Neural cell (in vitro differentiated cells): Measurements from ENCODE around the gene PLEKHA1. TPM values are rescaled to one million over a fixed set of nuclear protein-coding genes. Genes with fewer than 3 reads are reported as not detected.

ENCODE experiments used
- H2AFZ ChIP-seq: fragments of 200-600, 300-800 bp; sonication (generic), shearing (Covaris generic); 2 replicates; pipeline ENCODE4 v1.6.0; 2014; ENCODE audit warnings: low read depth, mild to moderate bottlenecking, antibody characterized with exemption, low read length, moderate library complexity
- H3F3A ChIP-seq: fragments of 200-600 bp; shearing (Covaris generic); 2 replicates; pipeline ENCODE4 v1.6.1; 2016; ENCODE audit warnings: mild to moderate bottlenecking, moderate library complexity, mixed read lengths, antibody characterized with exemption, low read length; ENCODE audit not compliant: insufficient read depth, poor library complexity, severe bottlenecking
- H3K27ac ChIP-seq: fragments of 200-600, 300-800 bp; sonication (generic), shearing (Covaris generic); 2 replicates; pipeline ENCODE4 v1.5.1; 2014; ENCODE audit warnings: mild to moderate bottlenecking, low read length, moderate library complexity
- H3K27me3 ChIP-seq: fragments of 300-800, 200-600 bp; sonication (generic), shearing (Covaris generic); 2 replicates; pipeline ENCODE4 v1.6.0; 2014; ENCODE audit warnings: mild to moderate bottlenecking, low read depth, low read length, moderate library complexity; ENCODE audit not compliant: insufficient read depth
- H3K36me3 ChIP-seq: fragments of 300-800, 200-600 bp; sonication (generic), shearing (Covaris generic); 2 replicates; pipeline ENCODE4 v1.5.1; 2014; ENCODE audit warnings: mild to moderate bottlenecking, antibody characterized with exemption, low read length, moderate library complexity; ENCODE audit not compliant: insufficient read depth
- H3K4me2 ChIP-seq: fragments of 300-800, 200-600 bp; sonication (generic), shearing (Covaris generic); 2 replicates; pipeline ENCODE4 v1.6.0; 2014; ENCODE audit warnings: mild to moderate bottlenecking, low read length
- H3K4me3 ChIP-seq: fragments of 300-800, 200-600 bp; sonication (generic), shearing (Covaris generic); 2 replicates; pipeline ENCODE4 v1.5.1; 2014; ENCODE audit warnings: mild to moderate bottlenecking, low read length, moderate library complexity
- H3K79me2 ChIP-seq: fragments of 200-600 bp; shearing (Covaris generic); replicated peaks from 2 replicates; pipeline ENCODE4 v1.6.0; 2014; ENCODE audit warnings: mild to moderate bottlenecking, low read length, moderate library complexity; ENCODE audit not compliant: insufficient read depth
- H3K9ac ChIP-seq: fragments of 300-800, 200-600 bp; sonication (generic), shearing (Covaris generic); 2 replicates; pipeline ENCODE4 v1.6.1; 2016; ENCODE audit warnings: mild to moderate bottlenecking, low read length, mixed read lengths
- H3K9me2 ChIP-seq: fragments of 200-600 bp; shearing (Covaris generic); 2 replicates; pipeline ENCODE4 v1.6.1; 2016; ENCODE audit warnings: mild to moderate bottlenecking, low read length, mixed read lengths; ENCODE audit not compliant: insufficient read depth
- H3K9me3 ChIP-seq: fragments of 200-600, 300-800 bp; sonication (generic), shearing (Covaris generic); 2 replicates; pipeline ENCODE4 v1.6.1; 2016; ENCODE audit warnings: mild to moderate bottlenecking, mixed run types, low read length, moderate library complexity, mixed read lengths
- H4K20me1 ChIP-seq: fragments of 200-600 bp; shearing (Covaris generic); 2 replicates; pipeline ENCODE4 v1.6.1; 2016; ENCODE audit warnings: mild to moderate bottlenecking, mixed run types; ENCODE audit not compliant: insufficient read depth
- CTCF ChIP-seq: fragments of 450-650 bp; IDR thresholded peaks from 2 replicates; pipeline ENCODE4 v1.5.1; 2014; ENCODE audit warnings: antibody characterized with exemption, mild to moderate bottlenecking, moderate library complexity; ENCODE audit not compliant: poor library complexity, severe bottlenecking
- EP300 ChIP-seq: fragments of 450-650 bp; conservative IDR thresholded peaks from 2 replicates; pipeline ENCODE4 v1.6.1; 2014; ENCODE audit warnings: antibody characterized with exemption, mild to moderate bottlenecking, moderate library complexity; ENCODE audit not compliant: poor library complexity, severe bottlenecking
- EZH2 ChIP-seq: fragments of 200-600, 300-800 bp; shearing (Covaris generic), sonication (generic); IDR thresholded peaks from 2 replicates; pipeline ENCODE4 v1.6.1; 2014; ENCODE audit warnings: antibody characterized with exemption, low read length, borderline replicate concordance, mild to moderate bottlenecking; ENCODE audit not compliant: insufficient read depth, poor library complexity, severe bottlenecking
- MXI1 ChIP-seq: fragments of 450-650 bp; conservative IDR thresholded peaks from 2 replicates; pipeline ENCODE4 v1.6.1; 2014; ENCODE audit warnings: antibody characterized with exemption, mild to moderate bottlenecking; ENCODE audit not compliant: poor library complexity, severe bottlenecking
- POLR2AphosphoS5 ChIP-seq: IDR thresholded peaks from 2 replicates; pipeline ENCODE4 v1.6.1; 2012
- RAD21 ChIP-seq: fragments of 450-650 bp; conservative IDR thresholded peaks from 2 replicates; pipeline ENCODE4 v1.6.1; 2014; ENCODE audit warnings: antibody characterized with exemption, mild to moderate bottlenecking, moderate library complexity
- REST ChIP-seq: IDR thresholded peaks from 2 replicates; pipeline ENCODE4 v1.6.1; 2012; ENCODE audit warnings: borderline replicate concordance
- SMC3 ChIP-seq: fragments of 450-650 bp; conservative IDR thresholded peaks from 2 replicates; pipeline ENCODE4 v1.6.1; 2014; ENCODE audit warnings: antibody characterized with exemption, mild to moderate bottlenecking, moderate library complexity; ENCODE audit not compliant: poor library complexity
- TAF1 ChIP-seq: IDR thresholded peaks from 2 replicates; pipeline ENCODE4 v1.6.1; 2012; ENCODE audit warnings: low read depth
- polyA plus RNA-seq: library from polyadenylated mRNA; depleted of rRNA; stranded (reverse); fragments of >200 nt; gene quantifications from 2 replicates; pipeline ENCODE4 v1.2.3, GENCODE V29; 2014

Gene PLEKHA1
- polyA plus RNA-seq, 1 donor from 2014 or later = 91.9 TPM

GRCh38 chr10:122327237-122328206 is 47.0 kb upstream of the PLEKHA1 start:
- H3K79me2 ChIP-seq = no peaks in the 10 kb centered on the region

More at GRCh38 chr10:122327237-122328206, 47.0 kb upstream of the PLEKHA1 start:
- Histone ChIP-seq H4K20me1 (no peaks in the 10 kb centered on the region), H3K9ac (no peak overlapping the region), H3K27ac (no peak overlapping the region), H3K4me3 (no peak overlapping the region), H3F3A (no peaks in the 10 kb centered on the region), H3K27me3 (no peaks in the 10 kb centered on the region), H3K4me2 (no peak overlapping the region), H3K36me3 (no peaks in the 10 kb centered on the region), H3K9me3 (no peaks in the 10 kb centered on the region), H3K9me2 (no peaks in the 10 kb centered on the region), H2AFZ (no peak overlapping the region)
- TF ChIP-seq RAD21 = no peak
- TF ChIP-seq SMC3 = no peak
- no peak for TF ChIP-seq MXI1
- TF ChIP-seq TAF1 = no peak
- no peak for TF ChIP-seq EP300
- no peak for TF ChIP-seq EZH2
- no peak for TF ChIP-seq CTCF
- no peak for TF ChIP-seq REST
- TF ChIP-seq POLR2AphosphoS5 = no peak
